Endothelial cell of umbilical vein (primary cell): ENCODE data around the gene AIG1. TPM values are rescaled to one million over a fixed set of nuclear protein-coding genes. Genes with fewer than 3 reads are reported as not detected.

ENCODE experiments used
- BruUV-seq: library from RNA; stranded (reverse); fragments of 400-500 nt; replicated peaks from 2 replicates; lab custom pipeline; 2021; lab: Mats Ljungman, UMichigan
- CTCF ChIA-PET: fragments of 300-600, 350-600 bp; sonication (Branson Sonifier 250); formaldehyde crosslinking; loops from one replicate; lab custom pipeline; 2021; ENCODE audit warnings: antibody characterized with exemption, inconsistent platforms; lab: Charles Lee
- POLR2A ChIA-PET: fragments of 300-600, 350-600 bp; sonication (Branson Sonifier 250); formaldehyde crosslinking; loops from one replicate; lab custom pipeline; 2021; ENCODE audit warnings: antibody characterized with exemption, inconsistent platforms; lab: Charles Lee
- DNase-seq: peaks from one replicate; pipeline ENCODE4 v3.0.0-alpha.2; 2011; ENCODE audit warnings: low read depth, low spot score
- FAIRE-seq: peaks from 2 replicates; lab custom pipeline; 2011; peaks lifted over from hg19 to GRCh38; lab: Jason Lieb, UNC
- H2AFZ ChIP-seq: 2 replicates; pipeline ENCODE4 v1.6.0; 2012; ENCODE audit warnings: low read depth, low read length, control low read depth, inconsistent platforms
- H3K27ac ChIP-seq: 2 replicates; pipeline ENCODE4 v1.5.1; 2011; ENCODE audit warnings: low read depth, mild to moderate bottlenecking, control low read depth, low read length, moderate library complexity; ENCODE audit not compliant: insufficient read depth
- H3K27me3 ChIP-seq, 2 experiments: 2 replicates each; pipeline versions ENCODE4 v1.6.0 to v1.6.1; 2011; ENCODE audit warnings: low read length in 2 of 2, mixed read lengths in 1 of 2; ENCODE audit not compliant: control insufficient read depth in 2 of 2, insufficient read depth in 2 of 2
- H3K36me3 ChIP-seq, 2 experiments: 2 replicates in 1 of 2; 3 replicates in 1 of 2; pipeline ENCODE4 v1.5.1; 2011; ENCODE audit warnings: low read length in 2 of 2, mild to moderate bottlenecking in 1 of 2, moderate library complexity in 1 of 2; ENCODE audit not compliant: control insufficient read depth in 2 of 2, insufficient read depth in 2 of 2; ENCODE audit errors: extremely low read depth in 1 of 2
- H3K4me1 ChIP-seq: 3 replicates; pipeline ENCODE4 v1.5.1; 2011; ENCODE audit warnings: mild to moderate bottlenecking, low read length; ENCODE audit not compliant: control insufficient read depth, insufficient read depth; ENCODE audit errors: extremely low read depth
- H3K4me2 ChIP-seq: 2 replicates; pipeline ENCODE4 v1.6.1; 2011; ENCODE audit warnings: low read length, control low read depth, mixed read lengths; ENCODE audit not compliant: insufficient read depth
- H3K4me3 ChIP-seq, 3 experiments: fragments of 200-600 bp in 1 of 3; sonication (generic), shearing (Covaris generic) in 1 of 3; replicated peaks in 1 of 3; 2 replicates each; pipeline ENCODE4 v1.5.1; 2011 to 2016; ENCODE audit warnings: control low read depth in 3 of 3, low read length in 3 of 3, mild to moderate bottlenecking in 2 of 3, inconsistent platforms in 1 of 3, low read depth in 1 of 3, moderate library complexity in 1 of 3; ENCODE audit not compliant: insufficient read depth in 1 of 3
- H3K79me2 ChIP-seq: 2 replicates; pipeline ENCODE4 v1.6.0; 2012; ENCODE audit warnings: low read length, inconsistent platforms; ENCODE audit not compliant: control insufficient read depth, insufficient read depth
- H3K9ac ChIP-seq: replicated peaks from 2 replicates; pipeline ENCODE3; 2011; ENCODE audit warnings: low read length, control low read depth; ENCODE audit not compliant: insufficient read depth; ENCODE audit errors: extremely low read depth
- H3K9me1 ChIP-seq: replicated peaks from 3 replicates; pipeline ENCODE4 v1.6.0; 2011; ENCODE audit warnings: mild to moderate bottlenecking, low read length; ENCODE audit not compliant: control insufficient read depth, insufficient read depth; ENCODE audit errors: extremely low read depth
- H3K9me3 ChIP-seq: replicated peaks from 2 replicates; pipeline ENCODE4 v1.5.1; 2012; ENCODE audit warnings: low read length, inconsistent platforms; ENCODE audit not compliant: control insufficient read depth, insufficient read depth
- H4K20me1 ChIP-seq: replicated peaks from 2 replicates; pipeline ENCODE3; 2011; ENCODE audit warnings: mild to moderate bottlenecking, low read length; ENCODE audit not compliant: control insufficient read depth, insufficient read depth; ENCODE audit errors: extremely low read depth
- EZH2 ChIP-seq: IDR thresholded peaks from 2 replicates; pipeline ENCODE4 v1.6.1; 2012; ENCODE audit warnings: borderline replicate concordance, low read depth, mild to moderate bottlenecking, moderate library complexity, low read length, inconsistent platforms; ENCODE audit not compliant: severe bottlenecking
- FOS ChIP-seq: IDR thresholded peaks from 2 replicates; pipeline ENCODE4 v1.6.1; 2011; ENCODE audit warnings: mild to moderate bottlenecking, low read length, moderate library complexity, borderline replicate concordance; ENCODE audit not compliant: insufficient read depth
- GATA2 ChIP-seq: IDR thresholded peaks from 2 replicates; pipeline ENCODE4 v1.7.0; 2011; ENCODE audit warnings: low read depth, mild to moderate bottlenecking, moderate library complexity, mixed read lengths, low read length; ENCODE audit not compliant: insufficient read length, insufficient read depth
- JUN ChIP-seq: IDR thresholded peaks from 2 replicates; pipeline ENCODE4 v1.6.1; 2011; ENCODE audit warnings: borderline replicate concordance, low read depth; ENCODE audit not compliant: insufficient read length, insufficient read depth
- MYC ChIP-seq: IDR thresholded peaks from one replicate; pipeline ENCODE4 v1.6.1; 2011; ENCODE audit warnings: mild to moderate bottlenecking, low read depth, low read length
- POLR2A ChIP-seq: IDR thresholded peaks from 2 replicates; pipeline ENCODE4 v1.6.1; 2012; ENCODE audit warnings: low read depth, mild to moderate bottlenecking, control low read depth, low read length
- POLR2AphosphoS5 ChIP-seq: IDR thresholded peaks from 2 replicates; pipeline ENCODE4 v1.6.1; 2012; ENCODE audit warnings: low read depth, mild to moderate bottlenecking, control low read depth, low read length, moderate library complexity; ENCODE audit not compliant: insufficient read depth
- dilution Hi-C: fragments of 300-500 bp; cut with MboI; formaldehyde crosslinking; loops from one replicate; pipeline ENCODE4 v1.15.0; 2019; ENCODE audit warnings: low sequenced_read_pairs; ENCODE audit not compliant: extremely low pct_ligation_motif_present
- intact Hi-C: fragments of 100-400 bp; cut with micrococcal nuclease; formaldehyde crosslinking; loops from one replicate; pipeline ENCODE4 v1.10.0; 2022
- polyA plus RNA-seq, 4 experiments: library from polyadenylated mRNA; depleted of rRNA in 3 of 4; stranded (reverse) in 3 of 4; unstranded in 1 of 4; fragments of >200 nt; gene quantifications; 2 replicates each; pipeline versions ENCODE4 v1.2.1 to v1.2.3, GENCODE V29; 2011 to 2012; ENCODE audit warnings: missing spikeins in 1 of 4
- total RNA-seq: library from RNA; stranded (reverse); gene quantifications from 2 replicates; pipeline ENCODE4 v1.2.3, GENCODE V29; 2021
- TF ChIP-seq, protein P1 (sequence below), 2 donors: IDR thresholded peaks; 1 replicate in 1 of 2; 2 replicates in 1 of 2; pipeline ENCODE4 v1.5.1; 2011; ENCODE audit warnings: low read length in 2 of 2, mild to moderate bottlenecking in 2 of 2, moderate library complexity in 2 of 2, control low read depth in 1 of 2, inconsistent platforms in 1 of 2, low read depth in 1 of 2; ENCODE audit not compliant: insufficient read depth in 1 of 2; ENCODE audit errors: extremely low read depth in 1 of 2
- TF ChIP-seq, protein P2 (sequence below): IDR thresholded peaks from 2 replicates; pipeline ENCODE4 v1.6.1; 2011; ENCODE audit not compliant: insufficient read depth, insufficient read length

Gene AIG1
- total and polyA plus RNA-seq, 2 donors (not counting 3 experiments of a cell fraction or from before 2014, with no cell fraction given) = 17.7 to 22.7 TPM

DNA sequence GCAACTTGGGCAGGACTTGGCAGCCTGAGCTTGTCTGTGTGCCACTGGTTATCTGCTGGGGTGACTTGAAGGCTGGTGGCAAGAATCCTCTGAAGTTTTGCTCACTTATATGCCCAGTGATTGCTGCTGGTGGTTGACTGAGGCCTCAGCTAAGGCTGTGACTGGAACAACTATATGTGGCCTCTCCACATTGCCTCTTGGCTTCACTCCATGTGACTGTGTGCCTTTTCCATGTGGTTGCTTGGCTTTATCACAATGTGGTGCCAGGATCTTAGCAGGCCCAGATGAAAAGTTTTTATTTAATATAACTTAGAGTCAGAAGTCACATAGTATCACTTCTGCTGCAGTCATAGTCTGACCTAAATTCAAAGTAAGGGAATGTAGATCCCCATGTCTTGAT is 285.3 kb downstream of the AIG1 start:
- ChIA-PET POLR2A (no interaction called here), CTCF (interaction anchor here (1.1 kb wide), 1 partner anchor 9 kb away, joined by 3 read pairs; no protein-coding TSS in a partner anchor)
- H3K27me3 ChIP-seq = no peaks in the 10 kb centered on the region
- no peaks in the 10 kb centered on the region for H3K9me1 ChIP-seq
- no peaks in the 10 kb centered on the region for H3K79me2 ChIP-seq
- no peak for FAIRE-seq
- no TSS peak for BruUV-seq
- dilution Hi-C loops (no loop called here), intact Hi-C loops (no loop called here)
- no peak for DNase-seq
- H3K36me3 ChIP-seq = no peaks in the 10 kb centered on the region
- H3K4me2 ChIP-seq = no peak overlapping the region
- TF ChIP-seq JUN (no peak), MYC (no peak), FOS (no peak), GATA2 (no peak), POLR2A (no peak), POLR2AphosphoS5 (no peak), EZH2 (no peak)
- TF ChIP-seq, protein P1, sequence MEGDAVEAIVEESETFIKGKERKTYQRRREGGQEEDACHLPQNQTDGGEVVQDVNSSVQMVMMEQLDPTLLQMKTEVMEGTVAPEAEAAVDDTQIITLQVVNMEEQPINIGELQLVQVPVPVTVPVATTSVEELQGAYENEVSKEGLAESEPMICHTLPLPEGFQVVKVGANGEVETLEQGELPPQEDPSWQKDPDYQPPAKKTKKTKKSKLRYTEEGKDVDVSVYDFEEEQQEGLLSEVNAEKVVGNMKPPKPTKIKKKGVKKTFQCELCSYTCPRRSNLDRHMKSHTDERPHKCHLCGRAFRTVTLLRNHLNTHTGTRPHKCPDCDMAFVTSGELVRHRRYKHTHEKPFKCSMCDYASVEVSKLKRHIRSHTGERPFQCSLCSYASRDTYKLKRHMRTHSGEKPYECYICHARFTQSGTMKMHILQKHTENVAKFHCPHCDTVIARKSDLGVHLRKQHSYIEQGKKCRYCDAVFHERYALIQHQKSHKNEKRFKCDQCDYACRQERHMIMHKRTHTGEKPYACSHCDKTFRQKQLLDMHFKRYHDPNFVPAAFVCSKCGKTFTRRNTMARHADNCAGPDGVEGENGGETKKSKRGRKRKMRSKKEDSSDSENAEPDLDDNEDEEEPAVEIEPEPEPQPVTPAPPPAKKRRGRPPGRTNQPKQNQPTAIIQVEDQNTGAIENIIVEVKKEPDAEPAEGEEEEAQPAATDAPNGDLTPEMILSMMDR (IDR thresholded peaks at IDR 0.05; ENCODE audit: extremely low read depth in 1 of 2, insufficient read depth in 1 of 2, low read depth in 1 of 2, low read length in 2 of 2) = no peak
- TF ChIP-seq, protein P2, sequence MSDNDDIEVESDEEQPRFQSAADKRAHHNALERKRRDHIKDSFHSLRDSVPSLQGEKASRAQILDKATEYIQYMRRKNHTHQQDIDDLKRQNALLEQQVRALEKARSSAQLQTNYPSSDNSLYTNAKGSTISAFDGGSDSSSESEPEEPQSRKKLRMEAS = no peak
- no peak overlapping the region for H3K27ac ChIP-seq
- H3K4me3 ChIP-seq = no peak overlapping the region
- H4K20me1 ChIP-seq = no peaks in the 10 kb centered on the region
- no peak overlapping the region for H3K9ac ChIP-seq
- no peaks in the 10 kb centered on the region for H3K9me3 ChIP-seq
- no peaks in the 10 kb centered on the region for H3K4me1 ChIP-seq
- H2AFZ ChIP-seq = no peak overlapping the region
